Gastrocnemius medialis (tissue), 4 donors: ENCODE measurements around the gene TTC28.
"Not testable (repeated sequence)": the region's sequence is repeated elsewhere in the genome, so short reads cannot be mapped to it uniquely, and the experiment has no call there.

Source experiments
- POLR2A ChIP-seq, 2 donors: fragments of 450-650 bp; IDR thresholded peaks; one replicate each; pipeline ENCODE4 v1.6.1; 2017; ENCODE audit warnings: antibody characterized with exemption in 2 of 2, mild to moderate bottlenecking in 2 of 2, moderate library complexity in 2 of 2
- TF ChIP-seq, protein P1 (sequence below), 5 experiments: fragments of 450-650 bp in 3 of 5; fragments of 200-600 bp in 2 of 5; sonication (generic) in 2 of 5; IDR thresholded peaks in 4 of 5; conservative IDR thresholded peaks in 1 of 5; 1 replicate in 4 of 5; 2 replicates in 1 of 5; pipeline ENCODE4 v1.5.1; 2016 to 2019; ENCODE audit warnings: antibody characterized with exemption in 5 of 5, mild to moderate bottlenecking in 3 of 5, moderate library complexity in 3 of 5

DNA sequence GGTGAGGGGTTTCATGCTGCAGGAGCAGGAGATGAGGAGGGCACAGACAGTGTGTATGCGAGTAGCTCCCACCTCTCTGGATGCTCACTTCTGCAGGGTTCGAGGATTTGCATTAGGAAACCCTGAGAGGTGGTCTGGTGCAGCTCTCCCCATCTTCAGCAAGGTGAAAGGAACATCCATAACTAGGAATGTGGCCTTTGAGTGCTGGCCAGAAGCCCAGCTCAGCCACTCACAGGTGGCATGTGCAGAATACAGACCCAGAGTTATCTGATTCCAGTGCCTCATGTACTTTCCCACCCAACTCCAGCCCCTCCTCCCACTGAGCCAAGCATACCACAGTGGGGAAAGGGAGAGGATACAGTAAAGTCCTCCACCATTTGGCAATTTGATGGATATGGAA lies 10.2 kb upstream of the TTC28 start:
- TF ChIP-seq, protein P1, sequence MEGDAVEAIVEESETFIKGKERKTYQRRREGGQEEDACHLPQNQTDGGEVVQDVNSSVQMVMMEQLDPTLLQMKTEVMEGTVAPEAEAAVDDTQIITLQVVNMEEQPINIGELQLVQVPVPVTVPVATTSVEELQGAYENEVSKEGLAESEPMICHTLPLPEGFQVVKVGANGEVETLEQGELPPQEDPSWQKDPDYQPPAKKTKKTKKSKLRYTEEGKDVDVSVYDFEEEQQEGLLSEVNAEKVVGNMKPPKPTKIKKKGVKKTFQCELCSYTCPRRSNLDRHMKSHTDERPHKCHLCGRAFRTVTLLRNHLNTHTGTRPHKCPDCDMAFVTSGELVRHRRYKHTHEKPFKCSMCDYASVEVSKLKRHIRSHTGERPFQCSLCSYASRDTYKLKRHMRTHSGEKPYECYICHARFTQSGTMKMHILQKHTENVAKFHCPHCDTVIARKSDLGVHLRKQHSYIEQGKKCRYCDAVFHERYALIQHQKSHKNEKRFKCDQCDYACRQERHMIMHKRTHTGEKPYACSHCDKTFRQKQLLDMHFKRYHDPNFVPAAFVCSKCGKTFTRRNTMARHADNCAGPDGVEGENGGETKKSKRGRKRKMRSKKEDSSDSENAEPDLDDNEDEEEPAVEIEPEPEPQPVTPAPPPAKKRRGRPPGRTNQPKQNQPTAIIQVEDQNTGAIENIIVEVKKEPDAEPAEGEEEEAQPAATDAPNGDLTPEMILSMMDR (IDR thresholded peaks at IDR 0.05 in 4 of 5, conservative IDR thresholded peaks at IDR 0.05 in 1 of 5): not testable (repeated sequence)
- not testable (repeated sequence) for TF ChIP-seq POLR2A (IDR thresholded peaks at IDR 0.05)
